IPS-NIHi7 (cell line): ENCODE results near the gene TRPM8.

ENCODE experiments used
- DNase-seq: peaks from one replicate; pipeline ENCODE4 v3.0.0; 2012; ENCODE audit warnings: mixed read lengths; ENCODE audit errors: extremely low spot score

Gene TRPM8

GRCh38 chr2:233974530-233975071 lies 57.4 kb downstream of the TRPM8 start:
- peak; percentile 45 for DNase-seq

- no peak for DNase-seq
Observed at GRCh38 chr2:233976087-233976486, 58.9 kb downstream of the TRPM8 start.

DNA sequence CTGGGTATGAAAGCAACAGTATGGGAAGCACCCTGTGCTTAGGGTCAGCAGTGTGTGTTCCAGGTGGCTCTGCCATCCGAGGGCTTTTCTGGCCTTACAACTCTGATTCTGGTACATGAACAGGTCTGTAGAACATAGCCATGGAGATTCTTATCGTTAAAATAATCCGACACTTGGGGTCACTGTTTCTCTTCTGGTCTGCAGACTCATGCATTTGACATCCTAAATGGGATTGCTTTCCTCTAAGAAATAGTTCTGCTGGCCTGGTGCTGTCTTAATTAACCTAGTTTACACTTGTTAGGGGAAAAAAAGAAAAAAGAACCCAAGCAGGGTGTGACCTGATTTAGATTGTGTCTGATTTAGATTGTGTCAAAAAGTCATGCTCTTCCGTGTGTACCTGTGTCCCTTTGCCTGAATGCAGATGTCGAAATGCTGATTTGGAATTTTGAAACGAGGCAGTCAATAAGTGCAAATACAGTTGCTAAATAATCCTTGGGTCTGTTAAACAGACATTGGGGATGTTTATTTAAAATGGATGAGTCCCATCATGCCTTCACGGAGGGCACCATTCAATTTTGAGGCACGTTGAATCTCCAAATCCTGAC lies 59.6 kb downstream of the TRPM8 start:
- DNase-seq: peak; percentile 44

GRCh38 chr2:233977296-233977837 lies 60.2 kb downstream of the TRPM8 start:
- peak; percentile 51 for DNase-seq

- DNase-seq: no peak
Observed at GRCh38 chr2:233979748-233980147, 62.6 kb downstream of the TRPM8 start.

DNA sequence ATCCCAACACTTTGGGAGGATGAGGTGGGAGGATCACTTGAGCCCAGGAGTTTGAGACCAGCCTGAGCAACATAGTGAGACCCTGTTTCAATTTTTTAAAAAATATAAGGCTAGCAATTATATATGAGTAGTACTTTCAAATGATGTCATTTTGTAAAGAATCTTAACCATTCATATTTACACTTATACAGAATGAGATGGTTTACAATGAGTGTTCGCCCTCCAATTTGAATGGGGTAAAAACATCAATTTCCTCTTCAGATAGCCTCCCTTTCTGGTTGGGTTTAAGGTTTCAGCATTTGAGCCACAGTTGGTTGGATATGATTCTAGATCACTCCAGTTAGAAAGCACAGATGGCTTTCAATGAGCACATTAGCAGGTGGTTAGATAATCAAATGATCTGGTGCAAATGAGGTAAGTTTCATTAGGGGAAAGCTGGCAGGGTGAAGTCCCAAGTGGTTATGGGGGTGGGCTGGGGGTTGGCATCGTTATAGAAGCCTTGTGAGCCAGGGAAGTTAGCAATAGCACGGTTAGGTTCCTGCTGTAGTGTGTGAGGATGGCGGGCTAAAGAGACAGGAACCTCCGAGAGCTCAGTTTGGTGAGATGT lies 63.9 kb downstream of the TRPM8 start:
- no peak for DNase-seq

- no peak for DNase-seq
Observed at GRCh38 chr2:233981574-233982420, 64.6 kb downstream of the TRPM8 start.

DNA sequence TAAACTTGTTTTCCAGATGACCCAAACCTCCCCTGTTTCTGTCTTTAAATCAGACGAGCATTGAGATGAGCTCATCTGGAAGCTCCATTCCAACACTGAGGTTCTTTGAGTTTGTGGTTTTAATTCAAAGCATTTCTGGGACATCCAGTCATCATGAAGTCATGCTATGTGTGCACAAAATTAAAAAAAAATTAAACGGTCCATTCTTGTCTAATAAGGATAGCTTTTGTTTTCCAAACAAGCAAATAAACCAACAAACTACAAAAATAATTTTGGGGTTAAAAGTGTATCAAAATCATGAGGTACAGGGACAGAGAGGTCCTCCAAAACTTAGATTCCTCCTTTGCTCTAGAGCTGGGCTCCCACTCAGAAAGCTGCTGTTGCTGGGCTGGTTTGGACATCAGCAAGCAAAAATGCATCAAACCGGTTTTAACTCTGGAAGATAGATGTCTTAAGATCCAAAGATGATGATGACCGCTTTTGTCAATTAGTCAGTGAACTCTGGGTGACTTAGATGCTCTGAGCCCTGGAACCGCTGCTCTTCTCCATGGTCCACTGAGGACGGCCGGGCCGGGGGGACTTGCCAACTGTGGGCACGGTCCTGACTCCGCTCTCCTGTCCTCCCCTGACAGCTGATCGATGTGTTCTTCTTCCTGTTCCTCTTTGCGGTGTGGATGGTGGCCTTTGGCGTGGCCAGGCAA lies 65.4 kb downstream of the TRPM8 start:
- no peak for DNase-seq

DNA sequence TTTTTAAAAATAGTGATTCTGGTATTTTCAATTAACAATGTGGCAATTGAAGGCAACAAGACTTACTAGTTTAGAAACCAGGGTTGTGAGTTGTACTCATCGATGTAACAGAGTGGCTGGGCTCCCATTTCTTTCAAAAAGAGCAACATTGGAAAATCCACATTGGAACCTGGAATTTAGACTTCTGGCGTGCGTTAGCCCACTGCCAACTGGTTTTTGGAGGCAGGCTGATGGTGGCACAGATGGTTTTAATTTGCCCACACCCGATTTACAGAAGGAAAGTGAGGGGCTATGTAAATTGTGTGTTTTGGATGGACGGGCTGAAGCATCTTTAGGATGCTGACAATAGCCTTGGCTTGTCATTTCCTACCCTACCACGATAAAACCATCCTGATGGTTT lies 66.3 kb downstream of the TRPM8 start:
- no peak for DNase-seq

- no peak for DNase-seq
Observed at GRCh38 chr2:233988581-233988980, 71.4 kb downstream of the TRPM8 start.

GRCh38 chr2:233989221-233989858 lies 72.2 kb downstream of the TRPM8 start:
- no peak for DNase-seq

- no peak for DNase-seq
Observed at GRCh38 chr2:233990261-233990798, 73.2 kb downstream of the TRPM8 start.

DNA sequence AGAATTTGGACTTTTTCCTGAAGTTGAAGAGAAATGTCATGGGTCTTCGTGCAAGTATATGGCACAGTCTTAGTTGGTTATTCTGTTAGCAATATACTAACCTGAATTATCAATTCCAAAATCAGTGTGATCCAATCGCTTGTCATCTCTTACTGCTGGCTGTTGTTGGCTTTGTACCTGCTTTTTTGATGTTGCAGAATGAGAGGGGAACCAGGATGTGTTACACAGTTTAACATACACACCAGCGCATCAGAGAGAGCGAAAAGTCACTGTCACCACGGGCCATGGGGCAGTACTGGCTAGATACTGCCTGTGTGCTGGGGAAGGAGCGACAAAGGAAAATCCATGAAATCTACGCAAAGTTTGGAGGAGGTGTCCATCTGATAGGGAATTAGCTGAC lies 74.0 kb downstream of the TRPM8 start:
- no peak for DNase-seq

GRCh38 chr2:233992513-233993217 lies 75.5 kb downstream of the TRPM8 start:
- DNase-seq: no peak

- DNase-seq: no peak
Observed at GRCh38 chr2:233993461-233993860, 76.3 kb downstream of the TRPM8 start.

DNA sequence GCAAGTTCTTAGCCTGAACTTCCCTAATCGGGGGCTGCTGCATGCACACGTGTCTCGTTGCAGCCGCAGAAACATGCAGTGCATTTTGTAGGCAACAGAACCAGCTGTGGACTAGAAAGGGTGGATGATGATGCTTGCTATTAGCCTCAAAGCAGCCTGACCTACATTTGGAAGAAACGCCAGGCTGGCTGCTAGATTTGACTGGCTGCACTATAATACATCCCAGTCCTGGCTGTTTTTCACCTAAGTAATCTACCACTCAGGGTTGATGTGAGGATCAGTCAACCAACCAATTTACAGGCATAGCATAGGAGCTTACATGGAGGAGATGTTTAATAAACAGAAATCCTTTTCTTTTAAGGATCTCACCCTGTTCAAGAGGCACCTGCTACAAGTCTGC lies 77.0 kb downstream of the TRPM8 start:
- DNase-seq: no peak

DNA sequence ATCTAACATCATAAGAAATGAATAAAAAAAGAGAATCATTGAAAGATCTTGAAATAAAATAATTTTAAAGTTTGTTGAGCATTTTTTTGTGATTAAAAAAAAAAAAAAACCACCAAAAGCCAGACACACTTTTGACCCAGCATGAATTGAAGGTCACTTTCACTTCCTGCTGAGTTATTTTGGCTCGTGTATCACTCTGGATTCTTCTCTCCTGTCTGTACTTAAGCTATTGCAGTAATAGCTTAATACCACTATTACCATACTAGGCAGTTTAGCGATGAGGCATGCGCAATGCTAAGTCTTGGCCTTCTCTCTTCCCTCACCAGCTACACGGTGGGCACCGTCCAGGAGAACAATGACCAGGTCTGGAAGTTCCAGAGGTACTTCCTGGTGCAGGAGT lies 78.8 kb downstream of the TRPM8 start:
- DNase-seq: no peak

- DNase-seq: no peak
Observed at GRCh38 chr2:233996461-233996860, 79.3 kb downstream of the TRPM8 start.

DNA sequence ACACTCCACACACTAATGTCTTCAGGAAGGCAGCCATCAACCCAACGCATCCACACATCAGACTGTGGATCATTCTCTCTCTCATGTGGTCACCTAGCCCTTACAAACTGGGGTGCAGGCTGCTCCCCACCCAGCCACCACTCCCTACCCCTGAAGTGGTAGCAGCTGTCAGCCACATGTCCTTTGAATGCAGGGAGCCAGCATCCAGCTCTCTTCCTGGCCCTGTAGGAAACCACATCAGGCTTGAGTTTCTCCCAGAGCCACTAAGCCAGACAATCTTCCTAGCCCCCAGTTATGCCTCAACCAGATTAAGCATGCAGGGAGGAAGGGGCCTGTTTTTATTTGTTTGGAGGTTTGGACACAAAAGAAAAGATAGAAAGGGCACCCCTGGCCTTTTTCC lies 80.5 kb downstream of the TRPM8 start:
- no peak for DNase-seq

GRCh38 chr2:233999182-233999581 lies 82.0 kb downstream of the TRPM8 start:
- peak; percentile 26 for DNase-seq
